ENCODE data around the gene CCDC148.

DNA sequence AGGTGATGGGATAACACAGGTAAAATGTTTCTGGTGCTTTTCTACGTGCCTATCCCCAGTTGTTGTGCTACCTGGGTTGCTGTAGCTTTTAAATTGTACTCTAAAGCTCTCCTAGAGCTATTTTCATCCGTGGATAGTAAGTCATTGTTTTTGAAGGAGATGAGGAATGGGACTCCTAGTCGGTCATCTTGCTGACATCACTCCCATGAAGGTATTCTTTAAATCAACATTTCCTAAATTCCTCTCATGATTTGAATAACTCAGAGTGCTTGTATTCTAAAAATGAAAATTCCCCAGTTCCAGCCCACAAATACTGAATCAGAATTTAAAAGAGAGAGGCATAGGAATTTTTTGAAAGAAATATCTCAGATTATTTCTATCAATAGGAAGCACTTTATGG is 44.3 kb downstream of the CCDC148 start:
- TF ChIP-seq, protein P1, sequence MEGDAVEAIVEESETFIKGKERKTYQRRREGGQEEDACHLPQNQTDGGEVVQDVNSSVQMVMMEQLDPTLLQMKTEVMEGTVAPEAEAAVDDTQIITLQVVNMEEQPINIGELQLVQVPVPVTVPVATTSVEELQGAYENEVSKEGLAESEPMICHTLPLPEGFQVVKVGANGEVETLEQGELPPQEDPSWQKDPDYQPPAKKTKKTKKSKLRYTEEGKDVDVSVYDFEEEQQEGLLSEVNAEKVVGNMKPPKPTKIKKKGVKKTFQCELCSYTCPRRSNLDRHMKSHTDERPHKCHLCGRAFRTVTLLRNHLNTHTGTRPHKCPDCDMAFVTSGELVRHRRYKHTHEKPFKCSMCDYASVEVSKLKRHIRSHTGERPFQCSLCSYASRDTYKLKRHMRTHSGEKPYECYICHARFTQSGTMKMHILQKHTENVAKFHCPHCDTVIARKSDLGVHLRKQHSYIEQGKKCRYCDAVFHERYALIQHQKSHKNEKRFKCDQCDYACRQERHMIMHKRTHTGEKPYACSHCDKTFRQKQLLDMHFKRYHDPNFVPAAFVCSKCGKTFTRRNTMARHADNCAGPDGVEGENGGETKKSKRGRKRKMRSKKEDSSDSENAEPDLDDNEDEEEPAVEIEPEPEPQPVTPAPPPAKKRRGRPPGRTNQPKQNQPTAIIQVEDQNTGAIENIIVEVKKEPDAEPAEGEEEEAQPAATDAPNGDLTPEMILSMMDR (IDR thresholded peaks at IDR 0.05), result no peak
- no peak for TF ChIP-seq EZH2 (IDR thresholded peaks at IDR 0.05; ENCODE audit: borderline replicate concordance, insufficient read depth, low read depth, low read length, poor library complexity, severe bottlenecking)
